SK-N-SH (cell line): Measurements from ENCODE around the gene APRT. TPM values are rescaled to one million over a fixed set of nuclear protein-coding genes. Genes with fewer than 3 reads are reported as not detected.

ENCODE experiments used
- CTCF ChIA-PET: fragments of 300-600, 350-600 bp; formaldehyde crosslinking; extraction: SDS; loops from one replicate; lab custom pipeline; 2021; lab: Yijun Ruan, JAX
- POLR2A ChIA-PET: fragments of 350-600 bp; sonication (Branson Sonifier 250); formaldehyde crosslinking; extraction: SDS; loops from one replicate; lab custom pipeline; 2020; ENCODE audit warnings: antibody characterized with exemption, inconsistent platforms; lab: Yijun Ruan, JAX
- DNase-seq: peaks from one replicate; pipeline ENCODE4 v3.0.0; 2012
- H2AFZ ChIP-seq: fragments of 200-600 bp; sonication (generic); 2 replicates; pipeline ENCODE4 v1.8.1; 2016; ENCODE audit warnings: antibody characterized with exemption, mild to moderate bottlenecking, low read depth
- H3F3A ChIP-seq: fragments of 200-600 bp; sonication (generic); replicated peaks from 2 replicates; pipeline ENCODE3; 2016; ENCODE audit warnings: antibody characterized with exemption, mild to moderate bottlenecking; ENCODE audit not compliant: insufficient read depth
- H3K27ac ChIP-seq, 2 experiments: fragments of 200-500 bp in 1 of 2; fragments of 200-600 bp in 1 of 2; sonication (Bioruptor generic) in 1 of 2; sonication (generic), shearing (Covaris generic) in 1 of 2; 2 replicates each; pipeline versions ENCODE4 v1.5.1 to v1.6.1; 2014 to 2016; ENCODE audit warnings: low read depth in 2 of 2, inconsistent platforms in 1 of 2, low read length in 1 of 2, mild to moderate bottlenecking in 1 of 2, mixed read lengths in 1 of 2
- H3K27me3 ChIP-seq: fragments of 200-600 bp; sonication (generic), shearing (Covaris generic); 2 replicates; pipeline ENCODE4 v1.6.1; 2016; ENCODE audit warnings: mixed run types; ENCODE audit not compliant: insufficient read depth
- H3K36me3 ChIP-seq, 2 experiments: fragments of 200-500 bp in 1 of 2; fragments of 200-600 bp in 1 of 2; sonication (Bioruptor generic) in 1 of 2; sonication (generic) in 1 of 2; replicated peaks in 1 of 2; 2 replicates each; pipeline versions ENCODE3 to v1.5.1; 2014 to 2016; ENCODE audit warnings: low read length in 1 of 2, mild to moderate bottlenecking in 1 of 2; ENCODE audit not compliant: insufficient read depth in 2 of 2, control insufficient read depth in 1 of 2
- H3K4me1 ChIP-seq, 2 experiments: fragments of 200-500 bp in 1 of 2; fragments of 200-600 bp in 1 of 2; sonication (Bioruptor generic) in 1 of 2; sonication (generic), shearing (Covaris generic) in 1 of 2; 2 replicates each; pipeline versions ENCODE4 v1.5.1 to v1.6.1; 2014 to 2016; ENCODE audit warnings: low read depth in 1 of 2, low read length in 1 of 2, mixed run types in 1 of 2; ENCODE audit not compliant: insufficient read depth in 2 of 2, control insufficient read depth in 1 of 2
- H3K4me2 ChIP-seq: fragments of 200-600 bp; sonication (generic), shearing (Covaris generic); 2 replicates; pipeline ENCODE4 v1.6.1; 2017; ENCODE audit warnings: mixed run types
- H3K4me3 ChIP-seq, 2 experiments: fragments of 200-500 bp in 1 of 2; fragments of 200-600 bp in 1 of 2; sonication (Bioruptor generic) in 1 of 2; sonication (generic), shearing (Covaris generic) in 1 of 2; 2 replicates each; pipeline versions ENCODE4 v1.5.1 to v1.8.1; 2014 to 2016; ENCODE audit warnings: low read depth in 2 of 2, inconsistent platforms in 1 of 2, low read length in 1 of 2, mild to moderate bottlenecking in 1 of 2, mixed read lengths in 1 of 2, moderate library complexity in 1 of 2
- H3K79me2 ChIP-seq: fragments of 200-600 bp; sonication (generic); 2 replicates; pipeline ENCODE4 v1.8.1; 2017; ENCODE audit warnings: mild to moderate bottlenecking; ENCODE audit not compliant: insufficient read depth
- H3K9ac ChIP-seq: fragments of 200-600 bp; sonication (generic); 2 replicates; pipeline ENCODE4 v1.6.1; 2017; ENCODE audit warnings: mixed run types
- H3K9me2 ChIP-seq: fragments of 200-600 bp; sonication (generic); 2 replicates; pipeline ENCODE4 v1.6.1; 2017; ENCODE audit warnings: mixed run types
- H3K9me3 ChIP-seq: fragments of 200-600 bp; sonication (generic); 2 replicates; pipeline ENCODE4 v1.6.1; 2017; ENCODE audit warnings: mixed run types, mild to moderate bottlenecking, moderate library complexity
- H4K20me1 ChIP-seq: fragments of 200-600 bp; sonication (generic); 2 replicates; pipeline ENCODE4 v1.6.1; 2017; ENCODE audit warnings: mild to moderate bottlenecking, mixed run types; ENCODE audit not compliant: insufficient read depth
- EP300 ChIP-seq, 2 experiments: IDR thresholded peaks; 2 replicates each; pipeline versions ENCODE4 v1.4.0 to v1.6.1; 2012; ENCODE audit warnings: borderline replicate concordance in 1 of 2, low read depth in 1 of 2, low read length in 1 of 2
- GATA2 ChIP-seq: sonication (generic); formaldehyde crosslinking; IDR thresholded peaks from 2 replicates; pipeline ENCODE4 v1.5.0; 2020; ENCODE audit warnings: mild to moderate bottlenecking, missing genetic modification reagents
- IRF3 ChIP-seq: fragments of 150-350 bp; IDR thresholded peaks from 2 replicates; pipeline ENCODE4 v1.6.1; 2016; ENCODE audit warnings: mild to moderate bottlenecking, low read depth, low read length
- JUND ChIP-seq: IDR thresholded peaks from 2 replicates; pipeline ENCODE4 v1.4.0; 2012
- MAX ChIP-seq: IDR thresholded peaks from 2 replicates; pipeline ENCODE4 v1.4.0; 2012; ENCODE audit warnings: low read depth
- MEF2A ChIP-seq: IDR thresholded peaks from 2 replicates; pipeline ENCODE4 v1.4.0; 2012; ENCODE audit warnings: low read depth, borderline replicate concordance
- NFIC ChIP-seq: IDR thresholded peaks from 2 replicates; pipeline ENCODE4 v1.4.0; 2012; ENCODE audit warnings: borderline replicate concordance
- NRF1 ChIP-seq: IDR thresholded peaks from 2 replicates; pipeline ENCODE4 v1.6.1; 2012; ENCODE audit warnings: low read depth, mild to moderate bottlenecking, low read length
- POLR2AphosphoS5 ChIP-seq: IDR thresholded peaks from 2 replicates; pipeline ENCODE4 v1.6.1; 2012; ENCODE audit warnings: low read depth, low read length
- RAD21 ChIP-seq: IDR thresholded peaks from 2 replicates; pipeline ENCODE4 v1.6.1; 2012; ENCODE audit warnings: mild to moderate bottlenecking, low read length
- RFX5 ChIP-seq: IDR thresholded peaks from 2 replicates; pipeline ENCODE4 v1.6.1; 2012; ENCODE audit warnings: mild to moderate bottlenecking, improper control_type of control experiment, low read length
- RXRA ChIP-seq: IDR thresholded peaks from 2 replicates; pipeline ENCODE4 v1.4.0; 2012; ENCODE audit warnings: low read depth, mild to moderate bottlenecking, borderline replicate concordance
- SMC3 ChIP-seq: IDR thresholded peaks from 2 replicates; pipeline ENCODE4 v1.6.1; 2012; ENCODE audit warnings: low read depth, low read length, improper control_type of control experiment
- TAF1 ChIP-seq: IDR thresholded peaks from 2 replicates; pipeline ENCODE4 v1.6.1; 2012; ENCODE audit warnings: low read depth, mild to moderate bottlenecking, low read length, moderate library complexity, borderline replicate concordance
- TCF12 ChIP-seq: IDR thresholded peaks from 2 replicates; pipeline ENCODE4 v1.4.0; 2012
- USF1 ChIP-seq: IDR thresholded peaks from 2 replicates; pipeline ENCODE4 v1.4.0; 2012; ENCODE audit warnings: low read depth, borderline replicate concordance
- ZBTB33 ChIP-seq: IDR thresholded peaks from 2 replicates; pipeline ENCODE4 v1.4.0; 2012; ENCODE audit warnings: low read depth, borderline replicate concordance
- WGBS: methylation state at CpG from one replicate; pipeline ENCODE4 v1.1.6; 2017; ENCODE audit warnings: low lambda C conversion rate; 5-methylcytosine and 5-hydroxymethylcytosine counted together
- polyA plus RNA-seq, 3 experiments: library from polyadenylated mRNA; depleted of rRNA; stranded (reverse); fragments of >200 nt; gene quantifications; 2 replicates each; pipeline ENCODE4 v1.2.3, GENCODE V29; 2012
- TF ChIP-seq, protein P1 (sequence below): IDR thresholded peaks from 2 replicates; pipeline ENCODE4; 2012

Gene APRT
- polyA plus RNA-seq, 1 of the 3 experiments (the other 2 are of a cell fraction) = 192 TPM

DNA sequence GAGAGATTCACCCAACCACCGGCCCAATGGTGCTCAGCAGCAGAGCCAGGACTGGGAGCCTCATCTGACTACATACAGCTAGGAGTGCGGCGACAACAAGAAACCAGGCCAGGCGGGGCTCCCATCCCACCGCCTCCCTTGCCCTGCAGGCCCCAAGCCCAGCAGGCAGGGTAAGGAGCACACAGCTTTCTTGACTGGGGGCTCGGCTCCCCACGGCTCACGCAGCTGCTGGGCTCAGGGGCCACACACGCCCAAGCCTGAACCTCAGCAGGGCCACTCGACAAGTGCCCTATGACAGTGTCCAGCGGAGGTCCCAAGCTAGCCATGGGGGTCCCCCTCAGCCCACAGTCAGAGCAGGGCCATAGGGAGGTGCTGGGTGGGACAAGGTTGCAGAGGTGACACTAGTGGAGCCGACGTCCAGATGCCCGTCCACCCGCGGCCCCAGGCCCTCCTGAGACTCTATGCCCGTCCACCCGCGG is 40.4 kb downstream of the APRT start:
- Histone ChIP-seq H3K27ac (peak overlapping the region in 1 of 2 experiments; percentile 88; a peak in 2 of 4 replicates), H2AFZ (no peak overlapping the region), H3K9me2 (no peaks in the 10 kb centered on the region), H4K20me1 (peaks cover 94% of the 10 kb centered on the region), H3K4me2 (peak overlapping the region; percentile 79), H3K4me3 (no peak overlapping the region), H3K79me2 (peaks cover 94% of the 10 kb centered on the region), H3K9ac (no peak overlapping the region), H3K4me1 (peaks cover 35 to 67% of the 10 kb centered on the region in 2 experiments; a peak in 3 of 4 replicates), H3K9me3 (no peaks in the 10 kb centered on the region), H3F3A (peaks cover 34% of the 10 kb centered on the region), H3K36me3 (no peaks in the 10 kb centered on the region), H3K27me3 (no peaks in the 10 kb centered on the region)
- CTCF ChIA-PET = interaction anchor here (1.2 to 30.9 kb wide), 5 partner anchors 9 to 31 kb away, joined by 3 to 540 read pairs (median 8); no protein-coding TSS in a partner anchor
- no peak for DNase-seq
- POLR2A ChIA-PET = interaction anchor here (0.5 kb wide), 1 partner anchor 193 kb away, joined by 4 read pairs; no protein-coding TSS in a partner anchor
- 83% methylated on average over 13 of the region's 19 CpGs for WGBS
- TF ChIP-seq, protein P1, sequence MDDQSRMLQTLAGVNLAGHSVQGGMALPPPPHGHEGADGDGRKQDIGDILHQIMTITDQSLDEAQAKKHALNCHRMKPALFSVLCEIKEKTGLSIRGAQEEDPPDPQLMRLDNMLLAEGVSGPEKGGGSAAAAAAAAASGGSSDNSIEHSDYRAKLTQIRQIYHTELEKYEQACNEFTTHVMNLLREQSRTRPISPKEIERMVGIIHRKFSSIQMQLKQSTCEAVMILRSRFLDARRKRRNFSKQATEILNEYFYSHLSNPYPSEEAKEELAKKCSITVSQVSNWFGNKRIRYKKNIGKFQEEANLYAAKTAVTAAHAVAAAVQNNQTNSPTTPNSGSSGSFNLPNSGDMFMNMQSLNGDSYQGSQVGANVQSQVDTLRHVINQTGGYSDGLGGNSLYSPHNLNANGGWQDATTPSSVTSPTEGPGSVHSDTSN = no peak
- TF ChIP-seq USF1 (no peak), GATA2 (CRISPR knock-in tag) (no peak), ZBTB33 (no peak), SMC3 (no peak), MEF2A (no peak), RXRA (no peak)

DNA sequence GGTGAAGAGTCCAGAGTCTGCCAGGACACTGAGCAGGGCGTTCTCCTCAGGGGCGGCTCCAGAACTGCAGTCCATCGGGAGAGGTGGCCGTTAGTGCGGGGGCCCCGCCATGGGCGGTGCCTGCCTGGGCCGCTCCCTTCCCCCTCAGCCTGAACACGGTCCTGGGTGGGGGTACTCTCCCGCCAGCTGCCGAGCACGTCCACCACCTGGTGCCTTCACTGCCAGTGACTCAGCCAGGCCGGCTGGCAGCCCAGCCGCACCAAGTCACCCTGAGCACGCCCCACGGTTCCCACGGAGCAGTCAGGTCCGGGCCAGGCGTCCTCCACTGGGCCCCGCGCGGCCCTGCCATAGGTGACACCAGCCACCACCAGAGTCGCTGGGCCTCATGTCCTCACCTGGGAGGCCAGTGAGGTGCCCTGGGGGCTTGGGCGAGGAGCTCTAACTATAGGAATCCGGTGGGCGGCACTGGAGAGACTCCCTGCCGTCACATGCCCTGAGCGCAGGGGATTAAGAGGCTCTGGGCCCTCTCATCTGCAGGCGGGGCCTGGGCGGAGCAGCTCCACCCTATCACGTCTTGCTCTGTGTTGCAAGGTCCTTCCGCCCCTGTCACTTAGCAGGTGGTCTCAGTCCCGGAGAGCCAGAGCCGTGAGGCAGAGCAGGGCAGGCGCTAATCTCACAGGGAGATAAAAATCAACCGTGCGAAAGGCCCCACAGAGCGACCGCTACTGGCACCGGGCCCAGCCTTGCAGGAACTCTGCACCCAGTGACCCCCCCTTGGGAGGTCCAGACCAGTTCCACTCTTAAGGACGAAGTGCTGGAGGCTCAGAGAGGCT is 41.1 kb downstream of the APRT start:
- Histone ChIP-seq H3K9me3 (no peaks in the 10 kb centered on the region), H3K9me2 (no peaks in the 10 kb centered on the region), H3K4me3 (peak overlapping the region; percentile 11 to 24; a peak in 2 of 4 replicates), H3K4me1 (peaks cover 35 to 67% of the 10 kb centered on the region in 2 experiments; a peak in 3 of 4 replicates), H2AFZ (no peak overlapping the region), H3K79me2 (peaks cover 94% of the 10 kb centered on the region), H3K9ac (peak overlapping the region; percentile 42; the same call in 1 of the 2 replicates), H3K27me3 (no peaks in the 10 kb centered on the region), H4K20me1 (peaks cover 97% of the 10 kb centered on the region), H3K36me3 (no peaks in the 10 kb centered on the region), H3K4me2 (peak overlapping the region; percentile 79), H3F3A (peaks cover 34% of the 10 kb centered on the region), H3K27ac (peak overlapping the region; percentile 16 to 88; a peak in 3 of 4 replicates)
- ChIA-PET CTCF (interaction anchor here (0.7 to 30.9 kb wide), 7 partner anchors 10 to 284 kb away, joined by 3 to 540 read pairs (median 6); no protein-coding TSS in a partner anchor), POLR2A (interaction anchor here (0.5 kb wide), 1 partner anchor 192 kb away, joined by 4 read pairs; no protein-coding TSS in a partner anchor)
- 9% methylated on average over 18 of the region's 41 CpGs for WGBS
- peak; percentile 78 for DNase-seq
- TF ChIP-seq MAX (peak; percentile 64), RAD21 (no peak), MEF2A (no peak; the same call in 1 of the 2 replicates), IRF3 (no peak), RFX5 (no peak), NFIC (peak; percentile 98), SMC3 (no peak), TCF12 (peak; percentile 91), GATA2 (CRISPR knock-in tag) (peak; percentile 89), POLR2AphosphoS5 (peak; percentile 52; the same call in 1 of the 2 replicates), NRF1 (no peak), EP300 (IDR thresholded peaks at IDR 0.05; ENCODE audit: borderline replicate concordance in 1 of 2, low read depth in 1 of 2, low read length in 1 of 2) (peak in 1 of 2 experiments; percentile 83; a peak in 1 of 4 replicates), JUND (peak; percentile 66; the same call in 1 of the 2 replicates), TAF1 (0 out of 2 replicates have a peak, but pooled peaks have one; percentile 18), RXRA (peak; percentile 60; the same call in 1 of the 2 replicates)
- TF ChIP-seq, protein P1 = peak; percentile 75
